SK-N-DZ (cell line): ENCODE results near the gene TLCD3B.
"Not testable (repeated sequence)": the region's sequence is repeated elsewhere in the genome, so short reads cannot be mapped to it uniquely, and the experiment has no call there.

Experiments used
- DNase-seq: peaks from one replicate; pipeline ENCODE4 v3.0.0-alpha.2; 2015; ENCODE audit warnings: low spot score

The TLCD3B gene

DNA sequence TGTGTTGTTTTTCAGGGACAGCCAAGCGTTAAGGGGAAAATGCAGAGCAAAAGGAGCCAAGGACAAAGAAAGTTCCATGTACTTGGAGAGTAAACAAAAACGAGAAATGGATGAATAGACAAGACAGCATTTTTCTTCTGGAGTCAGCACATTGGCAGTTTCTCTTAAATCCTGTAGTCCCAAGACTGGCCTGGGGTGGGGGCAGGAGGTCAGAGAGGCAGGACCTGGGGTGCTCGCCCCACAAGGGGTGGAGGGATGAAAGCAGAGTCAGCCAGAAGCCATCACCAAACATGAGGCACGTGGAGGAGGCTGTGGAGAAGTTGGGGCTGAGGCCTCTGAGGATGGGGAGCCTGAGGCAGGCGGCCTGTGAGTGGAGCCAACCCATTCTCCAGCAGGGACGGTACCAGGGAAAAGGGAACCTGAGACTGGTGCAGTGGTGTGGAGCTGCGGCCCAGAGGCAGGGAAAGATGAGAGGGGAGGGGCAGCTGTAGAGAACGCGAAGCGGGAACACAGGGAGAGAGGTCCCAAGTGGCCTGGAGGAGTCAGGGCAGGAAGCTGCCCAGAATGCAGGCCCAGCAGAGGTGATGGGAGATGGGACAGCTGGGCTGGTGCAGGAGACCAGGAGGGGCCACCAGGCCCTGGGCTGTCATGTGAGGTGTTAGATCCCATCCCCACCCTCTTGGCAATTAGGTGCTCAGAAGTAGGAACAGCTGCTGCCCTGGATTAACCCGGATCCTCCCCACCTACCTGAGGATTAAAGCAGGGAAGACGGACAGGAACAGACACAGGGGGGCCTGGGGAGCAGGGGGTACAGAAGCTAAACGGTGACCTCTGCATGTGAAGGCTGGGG, 3.3 kb downstream of the TLCD3B start:
- DNase-seq = peak; percentile 64

DNA sequence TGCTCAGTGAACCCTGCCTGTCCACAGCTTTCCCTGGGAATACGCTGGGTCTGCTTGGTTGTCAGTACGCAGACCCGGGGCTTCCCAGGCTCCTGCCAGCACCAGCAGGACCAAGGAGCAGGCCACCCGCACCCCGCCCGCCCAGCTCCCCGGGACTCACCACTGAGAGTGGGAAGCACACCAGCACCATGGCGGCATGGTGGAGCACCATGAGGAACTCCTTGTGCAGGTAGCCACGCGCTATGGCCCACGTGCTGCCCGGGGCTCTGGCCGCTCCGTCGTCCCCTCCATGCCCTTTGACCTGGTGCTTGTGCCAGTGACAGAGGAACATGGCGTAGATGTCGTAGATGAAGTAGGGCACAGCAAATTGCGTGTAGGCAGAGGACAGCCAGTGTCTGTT, 4.6 kb downstream of the TLCD3B start:
- DNase-seq = no peak

DNA sequence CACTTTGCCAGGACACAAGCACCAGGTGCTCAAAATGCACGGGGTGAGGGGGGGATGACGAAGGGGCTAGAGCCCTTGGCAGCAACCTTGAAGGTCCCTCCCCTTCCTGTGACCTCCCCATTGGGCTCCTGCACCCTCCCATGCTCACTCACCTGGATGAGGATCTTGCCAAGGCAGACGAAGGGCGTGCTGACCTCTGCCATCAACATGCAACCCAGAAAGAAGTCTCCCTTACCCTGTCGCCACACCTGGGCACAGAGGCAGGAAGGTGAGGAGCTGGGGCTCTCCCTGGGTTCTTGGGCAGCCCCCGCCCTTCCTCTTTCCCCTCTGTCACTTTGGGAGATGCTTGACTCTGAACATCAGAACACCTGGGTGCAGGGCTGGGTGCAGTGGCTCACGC, 5.5 kb downstream of the TLCD3B start:
- no peak for DNase-seq

DNA sequence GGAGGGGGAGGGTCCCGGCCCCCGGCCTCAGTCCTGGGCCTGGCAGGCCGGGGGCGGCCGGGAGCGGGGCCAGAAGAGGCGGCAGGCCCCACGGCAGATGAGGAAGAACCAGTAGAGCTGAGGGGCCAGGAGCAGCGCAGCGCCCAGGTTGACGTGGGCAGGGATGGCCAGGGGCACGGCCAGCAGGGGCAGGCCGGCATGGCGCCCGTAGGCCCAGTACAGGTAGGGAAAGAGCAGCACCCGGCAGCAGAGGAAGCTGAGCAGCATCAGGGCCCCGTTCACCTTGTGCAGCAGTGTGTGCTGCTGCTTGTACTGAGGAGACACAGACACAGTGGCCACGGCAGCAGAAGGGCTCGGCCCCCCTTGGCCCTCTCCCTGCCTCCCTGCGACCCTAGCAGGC, 5.9 kb downstream of the TLCD3B start:
- DNase-seq = no peak

DNA sequence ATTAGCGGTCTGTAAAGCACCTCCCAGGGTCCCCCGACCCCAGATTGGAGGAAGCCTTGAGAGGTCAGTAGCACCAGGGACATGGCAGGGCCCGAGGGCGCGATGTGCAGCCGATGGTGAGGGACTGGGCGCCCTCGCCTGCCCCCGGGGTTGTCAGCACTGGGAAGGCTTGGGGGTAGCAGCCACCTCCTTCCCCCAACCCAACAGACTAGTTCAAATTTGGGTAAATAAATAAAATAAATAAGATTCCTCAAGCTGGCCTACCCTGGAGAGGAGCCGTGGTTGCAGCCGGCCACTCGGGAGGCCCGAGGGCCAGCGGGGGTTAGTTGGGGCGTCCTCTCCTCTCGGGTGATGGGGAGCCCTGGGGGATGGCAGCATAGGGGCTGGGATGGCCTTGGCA, 6.6 kb downstream of the TLCD3B start:
- DNase-seq = no peak

DNA sequence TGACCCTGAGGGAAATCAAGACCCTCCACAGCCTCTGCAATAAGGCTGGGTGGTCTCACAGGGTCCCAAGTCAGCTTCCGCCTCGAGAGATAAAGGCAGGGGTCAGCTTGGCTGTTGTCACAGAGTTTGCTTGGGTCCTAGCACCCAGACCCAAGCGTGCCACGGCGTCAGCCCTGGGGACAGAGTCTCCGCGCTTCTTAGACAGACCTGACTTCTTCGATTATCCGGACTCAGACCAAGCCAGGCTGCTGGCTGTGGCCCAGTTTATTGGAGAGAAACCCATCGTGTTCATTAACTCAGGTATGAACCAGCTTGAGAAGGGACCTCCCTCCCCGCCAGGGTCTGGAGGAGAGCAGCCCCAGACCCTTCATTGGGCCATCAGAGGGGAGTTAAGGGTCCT, 7.5 kb downstream of the TLCD3B start:
- DNase-seq = no peak

DNA sequence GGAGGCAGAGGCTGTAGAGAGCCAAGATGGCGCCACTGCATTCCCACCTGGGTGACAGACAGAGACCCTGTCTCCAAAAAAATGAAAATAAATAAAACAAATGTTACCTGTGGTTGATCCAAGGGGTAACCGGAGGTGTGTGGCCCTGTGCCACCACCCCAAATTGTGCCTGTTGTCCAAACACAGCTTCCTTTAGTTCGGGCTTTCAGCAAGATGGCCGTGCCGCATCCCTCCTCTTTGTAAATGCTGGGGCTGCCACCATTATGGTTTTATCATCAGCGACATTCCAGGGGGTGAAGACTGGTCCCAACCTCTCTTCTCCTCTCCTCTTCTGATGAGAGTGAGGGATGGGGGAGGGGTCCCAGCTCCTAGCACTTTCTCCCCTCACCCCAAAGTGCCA, 8.2 kb downstream of the TLCD3B start, which contains the start of gene C16orf92:
Gene C16orf92 (plus strand): TSS at position 312 of the 400 bp plus-strand sequence. CDS start 143 bp downstream, outside the sequence.
- DNase-seq = no peak

DNA sequence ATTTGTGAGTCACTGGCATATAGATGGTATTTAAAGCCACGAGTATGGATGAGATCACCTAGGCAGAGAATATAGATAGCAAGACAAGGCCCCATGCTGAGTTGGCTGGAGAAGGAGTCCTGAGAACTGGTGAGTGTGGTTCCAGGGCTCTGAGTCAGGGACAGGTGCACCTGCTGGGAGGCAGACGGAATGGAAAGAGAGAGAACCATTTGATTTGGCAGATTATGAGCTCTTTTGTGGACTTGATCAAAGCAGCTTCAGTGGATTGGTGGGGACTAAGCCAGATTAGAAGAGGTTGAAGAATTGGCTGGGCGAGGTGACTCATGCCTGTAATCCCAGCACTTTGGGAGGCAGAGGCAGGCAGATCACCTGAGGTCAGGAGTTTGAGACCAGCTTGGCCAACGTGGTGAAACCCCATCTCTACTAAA, 12.3 kb downstream of the TLCD3B start:
- no peak for DNase-seq

DNA sequence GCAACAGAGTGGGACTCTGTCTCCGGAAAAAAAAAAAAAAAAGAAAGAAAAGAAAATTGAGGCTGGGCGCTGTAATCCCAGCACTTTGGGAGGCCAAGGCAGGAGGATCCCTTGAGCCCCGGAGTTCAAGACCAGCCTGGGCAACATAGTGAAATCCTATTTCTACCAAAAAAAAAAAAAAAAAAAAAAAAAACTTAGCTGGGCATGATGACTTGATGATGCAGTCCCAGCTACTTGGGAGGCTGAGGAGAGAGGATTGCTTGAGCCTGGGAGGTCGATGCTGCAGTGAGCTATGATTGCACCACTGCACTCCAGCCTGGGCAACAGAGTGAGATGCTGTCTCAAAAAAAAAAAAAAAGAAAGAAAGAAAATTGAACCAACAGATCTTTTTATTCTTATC, 13.1 kb downstream of the TLCD3B start:
- DNase-seq = not testable (repeated sequence)

DNA sequence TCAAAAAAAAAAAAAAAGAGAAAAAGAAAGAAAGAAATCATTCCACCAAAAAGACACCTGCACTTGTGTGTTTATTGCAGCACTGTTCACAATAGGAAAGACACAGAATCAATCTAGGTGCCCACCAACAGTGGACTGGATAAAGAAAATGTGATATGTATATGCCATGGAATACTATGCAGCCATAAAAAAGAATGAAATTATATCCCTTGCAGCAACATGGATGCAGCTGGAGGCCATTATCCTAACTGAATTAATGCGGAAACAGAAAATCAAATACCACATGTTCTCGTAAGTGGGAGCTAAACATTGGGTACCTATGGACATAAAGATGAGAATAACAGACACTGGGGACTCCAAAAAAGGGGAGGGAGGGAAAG, 13.8 kb downstream of the TLCD3B start:
- DNase-seq = no peak

DNA sequence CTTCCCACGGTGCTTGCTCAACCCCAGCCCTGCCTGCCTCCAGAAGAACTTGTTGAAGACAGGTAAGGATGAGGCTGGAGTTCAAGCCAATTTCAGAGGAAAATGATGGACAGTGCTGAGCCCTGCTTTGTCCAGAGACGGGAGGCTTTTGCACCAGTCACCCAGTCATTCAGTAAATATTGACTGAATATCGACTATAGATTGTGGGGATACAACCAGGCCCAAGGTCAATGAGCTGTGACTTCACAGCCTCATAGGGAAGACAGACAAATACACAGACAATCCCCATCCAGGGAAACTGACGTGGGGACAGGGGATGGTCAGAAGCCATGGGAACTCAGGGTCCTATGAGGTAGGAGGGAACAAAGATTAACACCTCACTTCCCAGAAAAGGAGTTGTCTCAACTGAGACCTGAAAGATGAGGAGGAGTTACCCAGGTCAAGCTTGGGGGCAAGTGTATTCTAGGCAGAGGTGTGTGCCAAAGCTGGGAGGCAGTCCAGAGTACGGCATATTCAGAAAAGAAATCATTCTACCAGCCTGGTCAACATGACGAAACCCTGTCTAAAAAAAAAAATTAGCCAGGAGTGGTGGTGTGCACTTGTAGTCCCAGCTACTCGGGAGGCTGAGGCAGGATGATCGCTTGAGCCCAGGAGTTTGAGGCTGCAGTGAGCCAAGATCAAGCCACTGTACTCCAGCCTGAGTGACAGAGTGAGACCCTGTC, 14.4 kb downstream of the TLCD3B start:
- no peak for DNase-seq

DNA sequence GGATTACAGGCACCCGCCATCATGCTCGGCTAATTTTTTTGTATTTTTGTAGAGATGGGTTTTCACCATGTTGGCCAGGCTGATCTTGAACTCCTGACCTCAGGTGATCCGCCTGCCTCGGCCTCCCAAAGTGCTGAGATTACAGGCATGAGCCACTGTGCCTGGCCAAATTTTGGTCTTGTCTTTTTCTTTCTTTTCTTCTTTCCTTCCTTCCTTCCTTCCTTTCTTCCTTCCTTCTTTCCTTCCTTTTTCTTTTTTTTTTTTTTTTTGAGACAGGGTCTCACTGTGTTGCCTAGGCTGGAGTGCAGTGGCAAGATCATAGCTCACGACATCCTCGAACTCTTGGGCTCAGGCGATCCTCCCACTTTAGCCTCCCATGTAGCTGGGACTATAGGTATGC, 15.6 kb downstream of the TLCD3B start:
- not testable (repeated sequence) for DNase-seq

DNA sequence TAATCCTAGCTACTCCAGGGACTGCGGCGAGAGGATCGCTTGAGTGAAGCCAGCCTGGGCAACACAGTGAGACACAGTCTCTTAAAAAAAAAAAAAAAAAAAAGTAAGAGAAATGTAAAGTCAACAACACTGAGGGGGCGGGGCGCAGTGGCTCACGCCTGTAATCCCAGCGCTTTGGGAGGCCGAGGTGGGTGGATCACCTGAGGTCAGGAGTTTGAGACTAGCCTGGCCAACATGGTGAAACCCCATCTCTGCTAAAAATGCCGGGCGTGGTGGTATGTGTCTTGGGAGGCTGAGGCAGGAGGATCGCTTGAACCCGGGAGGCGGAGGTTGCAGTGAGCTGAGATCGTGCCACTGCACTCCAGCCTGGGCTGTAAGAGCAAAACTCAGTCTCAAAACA, 18.5 kb downstream of the TLCD3B start:
- not testable (repeated sequence) for DNase-seq

DNA sequence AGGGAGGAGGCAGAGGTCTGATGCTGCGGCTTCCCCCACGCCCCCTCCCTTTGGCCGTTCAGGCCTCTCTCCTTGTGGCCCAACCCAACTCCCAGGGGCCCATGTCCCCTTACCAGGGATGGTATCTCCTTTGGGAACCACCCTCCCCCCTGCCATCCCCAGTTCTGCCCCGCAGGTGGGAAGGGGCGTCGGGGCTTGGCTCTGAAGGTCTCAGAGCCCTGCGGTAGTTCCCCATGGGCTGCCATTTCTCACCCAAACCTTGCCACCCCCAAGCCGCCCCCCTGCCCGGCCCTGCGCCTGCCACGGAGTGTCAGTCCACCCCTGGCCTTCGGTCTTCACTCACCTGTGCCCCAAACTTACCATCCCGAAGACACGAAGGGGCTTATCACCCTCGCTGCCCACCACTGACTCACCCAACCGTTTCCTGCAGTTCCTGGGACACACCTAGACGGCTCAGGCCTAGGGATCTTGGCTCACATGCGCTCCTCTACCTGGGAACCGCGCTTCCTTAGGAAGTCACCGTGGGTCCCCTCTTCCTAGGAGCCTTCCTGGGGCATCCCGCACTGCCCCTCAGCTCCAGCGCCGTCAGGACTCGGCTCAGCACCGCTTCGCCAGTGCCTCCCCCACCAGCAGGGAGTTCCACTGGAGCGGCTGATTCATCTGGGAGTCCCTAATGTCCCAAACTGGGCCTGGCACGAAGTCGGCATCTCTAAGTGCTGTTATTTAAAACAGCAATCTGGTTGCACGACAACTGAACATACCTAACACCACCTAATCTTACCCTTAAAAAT, 19.2 kb downstream of the TLCD3B start:
- no peak for DNase-seq

DNA sequence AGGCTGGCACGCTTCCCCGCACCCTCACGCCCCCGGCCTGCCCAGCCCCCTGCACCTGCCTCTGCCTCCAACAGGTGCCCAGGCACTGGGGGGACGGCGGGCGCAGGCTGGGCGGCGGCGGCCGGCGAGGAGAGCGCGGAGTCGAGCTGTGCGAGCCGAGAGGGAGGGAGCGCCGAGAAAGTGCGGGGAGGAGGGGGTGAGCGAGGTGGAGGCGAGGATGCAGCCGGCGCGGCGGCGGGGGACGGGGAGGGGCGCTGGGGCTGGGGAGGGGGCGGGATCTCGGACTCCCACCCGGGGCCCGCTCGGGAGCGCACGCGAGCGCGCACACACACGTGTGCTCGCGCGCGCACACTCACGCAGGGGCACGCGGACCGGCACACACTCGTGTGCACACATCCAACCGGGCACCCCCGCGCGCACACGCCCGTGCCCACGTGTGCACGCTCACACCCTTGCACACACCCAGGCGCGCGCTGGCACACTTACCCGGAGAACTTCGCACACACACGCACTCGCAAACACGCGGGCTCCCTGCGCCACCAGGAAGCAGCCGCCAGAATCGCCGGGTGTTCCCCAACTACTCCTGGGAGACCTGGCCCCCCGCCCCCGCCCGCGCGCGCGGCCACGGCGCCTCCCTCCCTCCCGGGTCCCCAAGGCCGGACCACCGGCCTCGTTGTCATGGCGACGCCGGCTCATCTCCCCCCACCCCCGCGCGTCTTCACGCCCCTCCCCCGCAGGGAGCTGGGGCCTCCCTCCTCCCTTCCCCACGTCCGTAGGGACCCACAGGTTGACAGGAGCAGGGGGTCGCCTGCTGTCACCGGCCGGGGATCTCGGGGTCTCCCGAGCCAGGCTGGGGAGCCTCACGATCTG, 20.0 kb downstream of the TLCD3B start, which contains the start of gene DOC2A:
Gene DOC2A (minus strand): TSS at position 184 of the 870 bp plus-strand sequence. CDS start 805 bp downstream, outside the sequence.
- peak; percentile 67 for DNase-seq

DNA sequence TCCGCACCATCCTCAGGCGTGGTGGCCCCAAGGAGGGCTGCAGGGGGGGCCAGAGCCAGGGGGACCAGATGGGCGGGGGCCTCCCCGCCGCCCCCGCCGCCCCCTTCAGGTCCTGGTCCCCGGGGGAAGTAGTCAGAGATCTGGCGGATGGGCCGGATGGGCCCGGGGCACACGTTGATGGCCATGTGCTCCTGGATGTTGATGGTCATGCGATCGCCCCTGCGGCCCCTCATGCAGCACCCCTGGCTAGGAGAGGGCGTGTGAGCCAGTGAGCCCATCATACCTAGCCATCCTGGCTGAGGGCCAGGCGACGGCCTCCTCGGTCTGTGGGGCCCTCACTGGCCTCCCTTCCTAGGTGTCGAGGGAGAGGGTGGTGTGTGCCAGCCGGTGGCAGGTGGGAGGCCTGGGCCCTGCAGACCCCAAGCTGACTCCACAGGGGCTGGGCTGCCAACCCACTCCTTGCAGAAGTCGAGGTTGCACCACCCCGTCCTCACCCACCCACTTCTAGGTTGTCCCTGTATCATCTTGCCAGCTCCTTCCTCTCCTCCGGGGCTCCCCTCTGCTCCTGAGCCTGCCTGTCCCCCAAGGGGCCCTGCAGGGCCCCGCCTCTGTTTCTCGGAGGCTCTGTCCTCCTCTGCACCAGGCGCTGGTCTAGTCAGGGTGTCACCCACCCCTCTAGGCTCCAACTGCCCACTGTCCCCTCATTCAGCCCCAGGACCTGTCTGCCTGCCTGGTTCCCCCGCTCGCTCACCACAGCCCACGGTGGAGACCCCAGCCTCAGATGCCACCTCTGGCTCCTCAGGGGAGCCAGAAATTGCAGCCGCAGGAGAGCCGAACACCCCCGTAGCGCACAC, 20.9 kb downstream of the TLCD3B start:
- DNase-seq = no peak

DNA sequence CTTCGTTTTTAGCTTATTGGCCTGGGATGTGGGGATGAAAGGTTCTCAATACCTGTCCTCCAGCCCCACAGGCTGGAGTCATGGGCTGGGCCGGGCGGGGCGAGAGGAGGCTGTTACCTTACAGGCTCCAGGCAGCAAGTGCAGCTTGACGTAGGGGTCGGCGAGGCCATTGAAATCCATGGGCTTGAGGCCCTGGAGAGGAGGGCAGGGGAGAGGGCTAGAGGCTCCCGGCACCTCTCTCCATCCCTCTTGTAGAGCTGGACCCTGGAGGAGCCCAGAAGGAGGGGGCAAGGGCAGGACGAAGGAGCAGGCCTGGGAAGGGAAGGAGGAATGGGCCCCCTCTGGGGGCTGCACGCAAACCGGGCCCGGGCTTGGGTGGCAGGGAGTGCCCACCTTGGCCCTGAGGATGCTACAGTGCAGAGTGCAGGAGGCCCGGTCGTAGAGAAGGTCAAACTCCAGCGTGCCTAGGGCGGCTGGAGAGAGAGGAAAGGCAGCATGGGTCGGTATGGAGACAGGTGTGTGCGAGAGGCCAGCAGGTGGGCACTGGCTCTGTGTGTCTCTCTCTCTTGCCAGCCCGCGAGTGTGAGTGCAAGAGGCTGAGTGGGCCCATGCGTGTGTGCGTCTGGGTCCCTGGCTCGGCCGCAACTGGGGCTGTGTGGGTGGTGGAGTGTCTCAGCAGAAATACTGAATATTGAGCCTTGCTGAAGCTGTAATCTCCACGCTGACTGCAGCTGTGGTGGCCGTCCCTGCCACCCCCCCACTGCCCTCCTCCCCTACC, 21.8 kb downstream of the TLCD3B start:
- no peak for DNase-seq

DNA sequence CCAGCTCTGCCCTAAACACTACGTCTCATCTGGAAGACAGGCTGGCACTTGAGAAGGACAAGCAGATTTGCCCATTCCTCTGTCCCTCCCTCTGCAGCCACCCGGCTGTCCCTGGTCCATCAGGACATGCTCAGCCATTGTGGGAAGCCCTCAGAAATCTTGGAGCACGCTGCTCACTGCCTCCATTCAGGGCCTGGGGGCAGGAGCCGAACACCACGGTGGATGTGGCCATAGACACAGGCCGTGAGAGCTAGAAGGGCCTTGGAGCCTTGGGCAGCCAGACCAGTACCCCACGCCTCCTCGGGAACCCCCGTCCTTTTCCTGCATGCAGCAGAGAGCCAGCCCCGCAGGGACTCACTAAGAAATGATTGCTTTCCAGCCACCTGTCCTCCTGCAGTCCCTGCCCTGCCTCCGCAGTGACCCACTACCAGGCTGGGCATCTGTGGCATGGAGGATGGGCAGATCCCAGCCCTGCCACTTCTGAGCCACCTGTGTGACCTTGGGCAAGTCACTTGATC, 23.6 kb downstream of the TLCD3B start:
- DNase-seq = no peak
